ENCODE measurements around the gene SRGAP1. TPM values are rescaled to one million over a fixed set of nuclear protein-coding genes. Genes with fewer than 3 reads are reported as not detected.

SRGAP1 gene
- total and polyA plus RNA-seq, 2 of the 8 experiments (the other 6 are each of a cell fraction or from before 2014, with no cell fraction given), result 3.2 to 7.3 TPM

DNA sequence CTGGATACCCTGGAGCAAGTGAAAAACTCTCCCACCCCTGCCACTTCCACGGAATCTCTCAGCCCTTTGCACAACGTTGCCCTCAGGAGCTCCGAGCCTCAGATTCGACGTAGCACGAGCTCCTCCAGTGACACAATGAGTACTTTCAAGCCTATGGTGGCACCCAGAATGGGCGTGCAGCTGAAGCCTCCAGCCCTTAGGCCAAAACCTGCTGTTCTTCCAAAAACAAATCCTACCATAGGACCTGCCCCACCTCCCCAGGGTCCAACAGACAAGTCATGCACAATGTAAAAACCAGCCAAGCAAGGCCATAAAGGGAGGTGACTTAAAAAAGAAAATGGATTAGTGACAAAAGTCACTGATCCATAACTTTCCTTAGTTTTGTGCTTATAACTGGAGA is 297.9 kb downstream of the SRGAP1 start (continued):
- TF ChIP-seq CBX8 (IDR thresholded peaks at IDR 0.05; ENCODE audit: borderline replicate concordance, low read depth, low read length) (no peak), FOSL1 (IDR thresholded peaks at IDR 0.05; ENCODE audit: insufficient read depth, low read depth, low read length) (no peak), NANOG (IDR thresholded peaks at IDR 0.05; ENCODE audit: insufficient read depth, low read depth, low read length, poor library complexity, severe bottlenecking) (no peak)
